GM12864 (cell line): Measurements from ENCODE around the gene LTF.

ENCODE experiments used
- DNase-seq: peaks from one replicate; pipeline ENCODE4 v3.0.0-alpha.2; 2011; ENCODE audit warnings: low read depth
- H3K4me3 ChIP-seq: 2 replicates; pipeline ENCODE4 v1.5.1; 2011; ENCODE audit warnings: mild to moderate bottlenecking, low read depth, low read length, control low read depth
- TF ChIP-seq, protein P1 (sequence below): IDR thresholded peaks from 2 replicates; pipeline ENCODE4 v1.5.1; 2011; ENCODE audit warnings: low read depth, mild to moderate bottlenecking, moderate library complexity, low read length, control low read depth, inconsistent platforms; ENCODE audit errors: missing control alignments

Gene LTF

DNA sequence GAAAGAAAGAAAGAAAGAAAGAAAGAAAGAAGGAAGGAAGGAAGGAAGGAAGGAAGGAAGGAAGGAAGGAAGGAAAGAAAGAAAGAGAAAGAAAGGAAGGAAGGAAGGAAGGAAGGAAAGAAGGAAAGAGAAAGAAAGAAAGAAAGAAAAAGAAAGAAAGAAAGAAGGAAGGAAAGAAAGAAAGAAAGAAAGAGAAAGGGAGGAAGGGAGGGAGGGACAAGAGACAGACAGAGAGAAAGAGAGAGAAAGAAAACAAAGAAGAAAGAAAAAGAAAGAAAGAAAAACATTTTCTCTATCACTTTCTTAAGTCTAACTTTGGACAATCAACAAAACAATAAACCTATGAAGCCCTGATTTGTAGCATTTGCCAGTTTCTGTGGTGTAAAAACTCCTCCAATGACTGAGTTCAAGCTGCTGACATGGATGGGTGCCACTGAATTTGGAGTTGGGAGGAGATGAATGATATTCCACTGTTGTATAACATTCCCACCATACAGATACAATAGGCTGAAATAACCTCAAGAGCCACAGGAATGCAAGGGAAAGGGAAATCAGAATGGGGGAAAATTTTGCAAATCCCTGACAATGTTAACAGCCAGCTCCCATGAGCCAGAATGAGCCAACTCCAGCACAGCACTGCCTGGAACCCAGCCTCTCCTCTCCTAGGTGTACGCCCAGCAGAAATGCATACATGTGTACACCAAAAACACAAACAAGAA lies 18.1 kb upstream of the LTF start:
- no peak for DNase-seq
- TF ChIP-seq, protein P1, sequence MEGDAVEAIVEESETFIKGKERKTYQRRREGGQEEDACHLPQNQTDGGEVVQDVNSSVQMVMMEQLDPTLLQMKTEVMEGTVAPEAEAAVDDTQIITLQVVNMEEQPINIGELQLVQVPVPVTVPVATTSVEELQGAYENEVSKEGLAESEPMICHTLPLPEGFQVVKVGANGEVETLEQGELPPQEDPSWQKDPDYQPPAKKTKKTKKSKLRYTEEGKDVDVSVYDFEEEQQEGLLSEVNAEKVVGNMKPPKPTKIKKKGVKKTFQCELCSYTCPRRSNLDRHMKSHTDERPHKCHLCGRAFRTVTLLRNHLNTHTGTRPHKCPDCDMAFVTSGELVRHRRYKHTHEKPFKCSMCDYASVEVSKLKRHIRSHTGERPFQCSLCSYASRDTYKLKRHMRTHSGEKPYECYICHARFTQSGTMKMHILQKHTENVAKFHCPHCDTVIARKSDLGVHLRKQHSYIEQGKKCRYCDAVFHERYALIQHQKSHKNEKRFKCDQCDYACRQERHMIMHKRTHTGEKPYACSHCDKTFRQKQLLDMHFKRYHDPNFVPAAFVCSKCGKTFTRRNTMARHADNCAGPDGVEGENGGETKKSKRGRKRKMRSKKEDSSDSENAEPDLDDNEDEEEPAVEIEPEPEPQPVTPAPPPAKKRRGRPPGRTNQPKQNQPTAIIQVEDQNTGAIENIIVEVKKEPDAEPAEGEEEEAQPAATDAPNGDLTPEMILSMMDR, result no peak

DNA sequence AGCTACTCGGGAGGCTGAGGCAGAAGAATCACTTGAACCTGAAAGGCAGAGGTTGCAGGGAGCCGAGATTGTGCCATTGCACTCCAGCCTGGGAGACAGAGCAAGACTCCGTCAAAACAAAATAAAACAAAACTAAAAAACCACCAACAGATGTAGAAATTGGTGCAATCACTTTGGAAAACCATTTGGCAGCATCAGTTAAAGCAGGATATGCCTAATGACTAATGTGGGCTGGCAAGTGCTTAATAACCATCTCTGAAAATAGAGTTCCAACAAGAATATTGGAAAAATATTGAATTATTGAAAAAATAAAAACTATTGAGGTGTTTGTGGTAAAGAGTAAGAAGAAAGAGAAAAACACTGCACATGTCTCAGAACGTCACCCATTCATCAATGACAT lies 16.9 kb upstream of the LTF start:
- DNase-seq, result no peak
- TF ChIP-seq, protein P1, result no peak

More for the DNA sequence above, 18.1 kb upstream of the LTF start:
- no peak overlapping the region for H3K4me3 ChIP-seq

DNA sequence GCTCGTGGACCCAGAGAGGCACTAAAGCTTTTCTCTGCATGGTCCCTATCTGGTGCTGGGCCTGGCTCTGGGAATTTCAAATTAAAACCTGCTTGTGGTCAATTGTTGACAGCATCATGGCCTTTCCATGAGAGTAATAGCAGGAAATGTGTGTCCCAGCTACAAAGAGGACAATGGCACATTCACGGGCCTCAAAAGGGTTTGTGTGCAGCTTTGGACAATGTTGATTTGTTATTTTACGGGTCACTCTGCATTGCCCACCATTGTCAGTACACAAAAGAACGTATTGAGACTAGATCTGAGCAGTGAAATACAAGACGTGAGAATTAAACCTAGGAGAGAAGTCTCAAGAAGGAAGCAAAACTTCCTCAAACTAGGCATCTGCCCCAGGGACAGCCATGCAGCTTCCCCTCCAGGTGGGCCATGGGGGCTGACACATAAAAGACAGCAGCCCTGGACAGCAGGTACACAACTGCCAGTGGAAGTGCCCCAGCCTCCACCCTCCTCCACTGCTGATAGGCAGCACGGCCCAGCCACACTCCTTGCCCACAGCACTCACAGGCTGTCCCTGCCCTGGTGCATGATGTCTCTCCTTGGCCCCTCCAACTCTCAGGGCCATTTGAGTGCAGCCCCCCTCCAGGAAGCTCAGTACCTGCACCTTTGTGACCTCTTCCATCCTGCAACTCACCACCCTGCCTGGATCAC lies 15.9 kb upstream of the LTF start:
- DNase-seq, result no peak
- H3K4me3 ChIP-seq, result no peak overlapping the region
- TF ChIP-seq, protein P1, result no peak

More for the DNA sequence above, 16.9 kb upstream of the LTF start:
- no peak overlapping the region for H3K4me3 ChIP-seq

DNA sequence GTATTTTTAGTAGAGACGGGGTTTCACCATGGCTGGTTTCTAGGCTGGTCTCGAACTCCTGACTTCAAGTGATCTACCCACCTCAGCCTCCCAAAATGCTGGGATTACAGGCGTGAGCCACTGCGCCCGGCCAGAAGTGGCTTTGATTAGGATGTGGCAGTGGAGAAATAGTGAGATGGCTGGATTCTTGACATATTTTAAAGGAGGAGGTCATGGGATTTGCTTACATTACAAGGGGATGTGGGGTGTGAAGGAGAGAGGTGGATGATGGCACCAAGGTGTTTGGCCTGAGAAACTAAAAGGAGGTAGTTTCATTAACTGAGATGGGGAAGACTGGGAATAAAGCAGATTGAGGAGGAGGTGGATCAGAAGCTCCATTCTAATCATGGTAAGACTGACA lies 15.0 kb upstream of the LTF start:
- TF ChIP-seq, protein P1, result no peak
- H3K4me3 ChIP-seq, result no peak overlapping the region
- DNase-seq, result no peak

DNA sequence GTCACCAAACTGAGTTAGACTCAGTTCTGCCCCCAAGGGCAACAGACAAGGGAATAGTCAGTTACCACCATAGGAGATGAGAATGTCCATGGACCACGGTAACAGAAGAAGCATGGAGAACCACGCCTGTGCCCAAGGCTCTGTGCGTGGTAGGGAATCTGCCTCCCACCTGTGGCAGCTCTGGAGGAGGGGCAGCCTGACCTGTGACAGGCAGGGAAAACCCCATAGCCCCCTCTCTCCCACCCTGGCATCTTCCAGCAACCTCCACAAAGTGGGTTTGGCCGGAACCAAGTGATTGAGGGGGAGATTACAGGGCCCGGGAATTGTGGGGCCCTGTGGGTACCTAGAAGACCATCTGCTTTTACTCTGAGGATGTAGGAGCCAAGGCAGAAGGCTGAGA lies 14.3 kb upstream of the LTF start:
- H3K4me3 ChIP-seq, result no peak overlapping the region
- no peak for DNase-seq
- TF ChIP-seq, protein P1, result no peak

DNA sequence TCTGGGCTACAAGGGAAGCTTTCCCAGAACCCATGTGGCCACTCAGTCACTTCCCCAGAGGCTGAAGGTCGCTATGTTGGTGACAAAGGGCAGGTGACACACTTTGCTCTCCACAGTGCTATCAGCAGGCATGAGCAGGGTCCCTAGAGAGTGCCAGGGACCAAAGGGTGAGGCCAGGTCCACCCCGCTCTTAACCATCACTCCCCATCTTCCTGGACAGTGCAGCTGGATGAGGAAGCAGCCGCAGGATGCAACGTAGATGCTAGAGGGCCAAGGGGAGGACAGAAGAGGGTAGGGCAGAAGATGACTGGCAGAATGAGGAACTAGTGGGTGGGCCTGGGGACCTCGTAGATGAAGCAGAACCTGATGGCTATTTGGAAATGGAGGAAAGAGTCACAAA lies 13.6 kb upstream of the LTF start:
- TF ChIP-seq, protein P1, result no peak
- H3K4me3 ChIP-seq, result no peak overlapping the region
- no peak for DNase-seq
